SU-DHL-6 (cell line): ENCODE measurements around the gene CECR2.

Experiments
- H2AFZ ChIP-seq: fragments of 200-600 bp; sonication (generic); 2 replicates; pipeline ENCODE4 v1.6.1; 2014; ENCODE audit warnings: low read depth, mild to moderate bottlenecking, moderate library complexity, mixed read lengths, antibody characterized with exemption, low read length; ENCODE audit not compliant: severe bottlenecking
- H3F3A ChIP-seq: fragments of 200-600 bp; shearing (Covaris generic); 2 replicates; pipeline ENCODE4 v1.6.0; 2016; ENCODE audit warnings: antibody characterized with exemption, mild to moderate bottlenecking; ENCODE audit not compliant: insufficient read depth
- H3K27ac ChIP-seq: fragments of 200-600 bp; sonication (generic); 2 replicates; pipeline ENCODE4 v1.5.1; 2016; ENCODE audit warnings: low read depth, mild to moderate bottlenecking, low read length, moderate library complexity, mixed read lengths
- H3K27me3 ChIP-seq: fragments of 200-600 bp; sonication (generic), shearing (Covaris generic); 2 replicates; pipeline ENCODE4 v1.6.0; 2014; ENCODE audit warnings: mild to moderate bottlenecking, low read length
- H3K36me3 ChIP-seq: fragments of 200-600 bp; sonication (generic); 2 replicates; pipeline ENCODE4 v1.6.1; 2014; ENCODE audit warnings: mild to moderate bottlenecking, low read length, mixed read lengths
- H3K4me2 ChIP-seq: fragments of 300-600, 200-600 bp; shearing (Covaris generic), sonication (generic); 2 replicates; pipeline ENCODE4 v1.6.0; 2014; ENCODE audit warnings: low read length, low read depth, mild to moderate bottlenecking; ENCODE audit not compliant: poor library complexity, severe bottlenecking
- H3K4me3 ChIP-seq: fragments of 200-600 bp; sonication (generic); 2 replicates; pipeline ENCODE4 v1.5.1; 2014; ENCODE audit warnings: antibody characterized with exemption, low read length, mild to moderate bottlenecking, mixed read lengths; ENCODE audit not compliant: insufficient read depth, poor library complexity, severe bottlenecking
- H3K79me2 ChIP-seq: fragments of 200-600 bp; sonication (generic); 2 replicates; pipeline ENCODE4 v1.6.1; 2014; ENCODE audit warnings: mild to moderate bottlenecking, low read length, moderate library complexity; ENCODE audit not compliant: insufficient read depth
- H3K9ac ChIP-seq: fragments of 200-600 bp; sonication (generic); 2 replicates; pipeline ENCODE4 v1.7.0; 2014; ENCODE audit warnings: mild to moderate bottlenecking, low read length
- H3K9me2 ChIP-seq: fragments of 200-600 bp; sonication (generic); replicated peaks from 2 replicates; pipeline ENCODE4 v1.6.1; 2014; ENCODE audit warnings: low read length; ENCODE audit not compliant: insufficient read depth
- H3K9me3 ChIP-seq: fragments of 200-600 bp; sonication (generic); 2 replicates; pipeline ENCODE4 v1.6.1; 2014; ENCODE audit warnings: low read length, mixed read lengths; ENCODE audit not compliant: insufficient read depth
- H4K20me1 ChIP-seq: fragments of 200-600 bp; sonication (generic); 2 replicates; pipeline ENCODE4 v1.6.1; 2014; ENCODE audit warnings: low read depth, mild to moderate bottlenecking, antibody characterized with exemption, low read length, moderate library complexity, mixed read lengths
- CTCF ChIP-seq: fragments of 200-600 bp; sonication (generic); IDR thresholded peaks from one replicate; pipeline ENCODE4 v1.5.1; 2017; ENCODE audit warnings: antibody characterized with exemption, mild to moderate bottlenecking, low read length, moderate library complexity; ENCODE audit not compliant: insufficient read depth, poor library complexity, severe bottlenecking
- EZH2phosphoT487 ChIP-seq: fragments of 200-600 bp; sonication (generic), shearing (Covaris generic); conservative IDR thresholded peaks from 2 replicates; pipeline ENCODE4 v1.6.1; 2018; ENCODE audit warnings: mild to moderate bottlenecking, antibody characterized with exemption, low read length, moderate library complexity, mixed read lengths

The CECR2 gene

GRCh38 chr22:17606496-17606895, 237.2 kb downstream of the CECR2 start:
- H3K79me2 ChIP-seq = no peaks in the 10 kb centered on the region
- H3F3A ChIP-seq = no peaks in the 10 kb centered on the region
- H3K9me2 ChIP-seq = no peaks in the 10 kb centered on the region
- no peaks in the 10 kb centered on the region for H3K9me3 ChIP-seq
- no peaks in the 10 kb centered on the region for H4K20me1 ChIP-seq
- H3K4me2 ChIP-seq = no peak overlapping the region
- H3K4me3 ChIP-seq = no peak overlapping the region
- H3K9ac ChIP-seq = no peak overlapping the region
- TF ChIP-seq CTCF = no peak
- no peak for TF ChIP-seq EZH2phosphoT487
- no peak overlapping the region for H3K27ac ChIP-seq
- no peak overlapping the region for H2AFZ ChIP-seq
- H3K36me3 ChIP-seq = no peaks in the 10 kb centered on the region
- H3K27me3 ChIP-seq = no peaks in the 10 kb centered on the region
